ENCODE results near the gene CXXC4. TPM values are rescaled to one million over a fixed set of nuclear protein-coding genes. Genes with fewer than 3 reads are reported as not detected.

The CXXC4 gene
- polyA plus RNA-seq, 2 of the 4 experiments (the other 2 are of a cell fraction): 0.03 to 0.93 TPM

DNA sequence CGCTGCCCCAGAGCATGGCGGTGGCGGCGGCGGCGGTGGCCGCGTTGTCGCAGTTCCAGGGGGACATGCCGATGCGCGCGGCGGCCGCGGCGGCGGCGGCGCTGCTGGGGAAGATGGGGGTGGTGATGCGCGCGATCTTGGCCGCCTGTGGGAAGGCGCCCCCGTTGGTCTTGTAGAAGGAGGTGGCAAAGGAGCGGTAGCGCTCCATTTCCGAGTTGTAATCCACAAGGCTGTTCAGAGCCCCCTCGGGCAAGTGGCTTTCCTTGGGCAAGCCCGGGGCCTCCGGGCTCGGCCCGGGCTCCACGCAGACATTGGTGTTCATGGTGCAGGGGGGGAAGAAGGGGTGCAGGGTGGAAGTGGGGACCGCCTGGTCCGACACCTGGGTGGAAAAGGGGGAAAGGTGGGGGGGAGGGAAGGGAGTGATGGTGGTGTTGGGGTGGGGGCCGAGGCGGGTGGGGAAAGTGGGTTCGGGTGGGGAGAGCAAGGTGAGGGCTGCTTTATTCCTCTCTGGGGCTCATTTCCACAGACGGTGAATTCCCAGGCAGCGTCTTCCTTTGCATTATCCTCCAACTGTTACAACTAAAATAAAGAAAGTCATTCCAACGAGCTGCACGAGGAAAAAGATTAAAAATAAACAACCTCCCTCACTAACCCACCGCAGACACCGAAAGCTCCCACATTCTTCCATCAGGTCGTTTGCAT lies 3.1 kb downstream of the CXXC4 start:
- 2% methylated on average over 7 of the region's 47 CpGs for WGBS (ENCODE audit: missing lambda C conversion rate)
- ATAC-seq (peak; percentile 41 to 62; a peak in 5 of 6 replicates), FAIRE-seq (no peak), DNase-seq (ENCODE audit: low read depth in 1 of 2, low spot score in 1 of 2) (peak; percentile 11 to 37)
- ChIA-PET POLR2A (interaction anchor here (0.6 kb wide), 1 partner anchor 9 kb away, joined by 4 read pairs; no protein-coding TSS in a partner anchor), CTCF (no interaction called here)
- peak overlapping the region; percentile 66 to 85 for H3K27ac ChIP-seq
- H3K4me2 ChIP-seq: peak overlapping the region; percentile 90
- H3K4me3 ChIP-seq: peak overlapping the region; percentile 79
- no peaks in the 10 kb centered on the region for H3K9me3 ChIP-seq
- peaks cover 13% of the 10 kb centered on the region; the same call in 1 of the 3 replicates for H3K4me1 ChIP-seq
- no peak for TF ChIP-seq CBX2 (IDR thresholded peaks at IDR 0.05; ENCODE audit: borderline replicate concordance, low read depth)
- TF ChIP-seq ZSCAN20 (CRISPR knock-in tag; IDR thresholded peaks at IDR 0.05): no peak
- TF ChIP-seq ZFP36 (IDR thresholded peaks at IDR 0.05; ENCODE audit: borderline replicate concordance, partially characterized antibody): no peak
- no peak for TF ChIP-seq EHF (CRISPR knock-in tag; IDR thresholded peaks at IDR 0.05)
- no peak for TF ChIP-seq ZC3H11A (IDR thresholded peaks at IDR 0.05)
- TF ChIP-seq NR3C1 (IDR thresholded peaks at IDR 0.05): no peak
- peak; percentile 20; the same call in 1 of the 2 replicates for TF ChIP-seq POLR2A (IDR thresholded peaks at IDR 0.05; ENCODE audit: low read length)

DNA sequence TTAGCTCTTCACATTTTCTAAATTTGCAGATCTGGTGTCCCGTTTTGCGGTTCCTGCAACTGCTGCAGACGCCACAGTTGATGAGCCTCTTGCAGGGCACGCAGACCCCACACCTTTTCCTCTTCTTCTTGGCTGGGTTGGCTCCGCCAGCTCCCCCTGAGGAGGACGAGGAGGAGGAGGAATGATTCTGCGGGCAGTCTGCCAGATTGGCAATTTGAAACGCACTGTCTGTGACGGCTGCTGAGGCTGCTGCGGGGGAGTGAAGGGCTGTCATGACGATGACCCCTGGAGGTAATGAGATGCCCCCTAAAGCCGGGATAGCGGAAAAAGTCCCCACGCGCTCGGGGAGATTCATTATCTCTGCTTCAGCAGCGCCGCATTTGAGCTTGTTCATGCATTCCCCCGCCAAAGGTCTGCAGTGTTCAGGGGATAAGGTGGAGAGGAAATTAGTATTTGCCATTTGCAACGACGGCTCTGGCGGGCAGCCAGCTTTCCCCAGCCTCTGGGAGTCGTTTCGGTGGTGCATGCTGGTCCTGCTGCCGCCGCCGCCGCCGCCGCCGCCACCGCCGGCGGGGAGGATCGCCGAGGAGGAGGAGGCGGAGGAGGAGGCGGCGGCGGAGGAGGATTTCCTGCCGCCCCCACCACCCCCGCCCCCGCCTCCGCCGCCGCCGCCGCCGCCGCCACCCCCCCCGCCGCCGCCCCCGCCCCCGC lies 3.8 kb downstream of the CXXC4 start:
- WGBS (ENCODE audit: missing lambda C conversion rate): 5% methylated on average over 21 of the region's 55 CpGs
- POLR2A ChIA-PET: no interaction called here

GRCh38 chr4:104490096-104490769 lies 4.5 kb downstream of the CXXC4 start:
- Histone ChIP-seq H3K4me2 (peak overlapping the region; percentile 90), H3K27ac (0 out of 6 replicates have a peak overlapping the region, but pooled peaks of 1 of the 2 experiments have one; percentile 66), H3K9me3 (no peaks in the 10 kb centered on the region), H3K4me3 (peak overlapping the region; percentile 79), H3K4me1 (peaks cover 13% of the 10 kb centered on the region; the same call in 1 of the 3 replicates)
- TF ChIP-seq ZFP36 (IDR thresholded peaks at IDR 0.05; ENCODE audit: borderline replicate concordance, partially characterized antibody): no peak
- TF ChIP-seq CHD2 (IDR thresholded peaks at IDR 0.05; ENCODE audit: low read length, partially characterized antibody): no peak
- TF ChIP-seq HOXB5 (CRISPR knock-in tag; IDR thresholded peaks at IDR 0.05): no peak
- TF ChIP-seq, protein P1, sequence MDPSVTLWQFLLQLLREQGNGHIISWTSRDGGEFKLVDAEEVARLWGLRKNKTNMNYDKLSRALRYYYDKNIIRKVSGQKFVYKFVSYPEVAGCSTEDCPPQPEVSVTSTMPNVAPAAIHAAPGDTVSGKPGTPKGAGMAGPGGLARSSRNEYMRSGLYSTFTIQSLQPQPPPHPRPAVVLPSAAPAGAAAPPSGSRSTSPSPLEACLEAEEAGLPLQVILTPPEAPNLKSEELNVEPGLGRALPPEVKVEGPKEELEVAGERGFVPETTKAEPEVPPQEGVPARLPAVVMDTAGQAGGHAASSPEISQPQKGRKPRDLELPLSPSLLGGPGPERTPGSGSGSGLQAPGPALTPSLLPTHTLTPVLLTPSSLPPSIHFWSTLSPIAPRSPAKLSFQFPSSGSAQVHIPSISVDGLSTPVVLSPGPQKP (IDR thresholded peaks at IDR 0.05; ENCODE audit: low read depth, low read length): no peak
- no peak for TF ChIP-seq HOXA7 (CRISPR knock-in tag; IDR thresholded peaks at IDR 0.05)
- TF ChIP-seq ZNF302 (CRISPR knock-in tag; IDR thresholded peaks at IDR 0.05): no peak
- no peak for TF ChIP-seq CBX8 (IDR thresholded peaks at IDR 0.05)
- TF ChIP-seq CTCF (IDR thresholded peaks at IDR 0.05): no peak
- TF ChIP-seq MAZ (IDR thresholded peaks at IDR 0.05; ENCODE audit: borderline replicate concordance, low read depth, low read length): no peak
- TF ChIP-seq, protein P2, sequence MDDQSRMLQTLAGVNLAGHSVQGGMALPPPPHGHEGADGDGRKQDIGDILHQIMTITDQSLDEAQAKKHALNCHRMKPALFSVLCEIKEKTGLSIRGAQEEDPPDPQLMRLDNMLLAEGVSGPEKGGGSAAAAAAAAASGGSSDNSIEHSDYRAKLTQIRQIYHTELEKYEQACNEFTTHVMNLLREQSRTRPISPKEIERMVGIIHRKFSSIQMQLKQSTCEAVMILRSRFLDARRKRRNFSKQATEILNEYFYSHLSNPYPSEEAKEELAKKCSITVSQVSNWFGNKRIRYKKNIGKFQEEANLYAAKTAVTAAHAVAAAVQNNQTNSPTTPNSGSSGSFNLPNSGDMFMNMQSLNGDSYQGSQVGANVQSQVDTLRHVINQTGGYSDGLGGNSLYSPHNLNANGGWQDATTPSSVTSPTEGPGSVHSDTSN (IDR thresholded peaks at IDR 0.05): no peak
- no peak for TF ChIP-seq BHLHE40 (IDR thresholded peaks at IDR 0.05; ENCODE audit: low read depth, low read length)
- TF ChIP-seq CHD4 (IDR thresholded peaks at IDR 0.05; ENCODE audit: borderline replicate concordance): no peak
- TF ChIP-seq RCOR1 (IDR thresholded peaks at IDR 0.05; ENCODE audit: low read depth, low read length): no peak
- ChIA-PET POLR2A (no interaction called here), CTCF (no interaction called here)
- 65% methylated on average over 7 of the region's 7 CpGs for WGBS (ENCODE audit: missing lambda C conversion rate)
- DNase-seq (ENCODE audit: low read depth in 1 of 2, low spot score in 1 of 2) (peak; percentile 3), FAIRE-seq (no peak), ATAC-seq (peak in 1 of 2 experiments; percentile 33; a peak in 3 of 6 replicates)

More for the DNA sequence above, 3.8 kb downstream of the CXXC4 start:
- CTCF ChIA-PET: no interaction called here
- H3K27ac ChIP-seq: peak overlapping the region; percentile 66 to 85
- H3K4me3 ChIP-seq: peak overlapping the region; percentile 79
- TF ChIP-seq CHD2 (IDR thresholded peaks at IDR 0.05; ENCODE audit: low read length, partially characterized antibody): no peak
- peak overlapping the region; percentile 90 for H3K4me2 ChIP-seq
- ATAC-seq: peak; percentile 55 to 57; a peak in 5 of 6 replicates
- H3K9me3 ChIP-seq: no peaks in the 10 kb centered on the region
- peak; percentile 11 to 58 for DNase-seq (ENCODE audit: low read depth in 1 of 2, low spot score in 1 of 2)
- H3K4me1 ChIP-seq: peaks cover 13% of the 10 kb centered on the region; the same call in 1 of the 3 replicates
- FAIRE-seq: no peak
